Activated effector memory CD4-positive, alpha-beta T cell treated with anti-CD3 and anti-CD28 coated beads, Interleukin-2, amount 50 U/mL, for 16 hours (primary cell): ENCODE measurements around the gene GNAT3.

Experiments used
- DNase-seq: peaks from one replicate; pipeline ENCODE4 v3.0.0-alpha.2; 2020

Gene GNAT3

DNA sequence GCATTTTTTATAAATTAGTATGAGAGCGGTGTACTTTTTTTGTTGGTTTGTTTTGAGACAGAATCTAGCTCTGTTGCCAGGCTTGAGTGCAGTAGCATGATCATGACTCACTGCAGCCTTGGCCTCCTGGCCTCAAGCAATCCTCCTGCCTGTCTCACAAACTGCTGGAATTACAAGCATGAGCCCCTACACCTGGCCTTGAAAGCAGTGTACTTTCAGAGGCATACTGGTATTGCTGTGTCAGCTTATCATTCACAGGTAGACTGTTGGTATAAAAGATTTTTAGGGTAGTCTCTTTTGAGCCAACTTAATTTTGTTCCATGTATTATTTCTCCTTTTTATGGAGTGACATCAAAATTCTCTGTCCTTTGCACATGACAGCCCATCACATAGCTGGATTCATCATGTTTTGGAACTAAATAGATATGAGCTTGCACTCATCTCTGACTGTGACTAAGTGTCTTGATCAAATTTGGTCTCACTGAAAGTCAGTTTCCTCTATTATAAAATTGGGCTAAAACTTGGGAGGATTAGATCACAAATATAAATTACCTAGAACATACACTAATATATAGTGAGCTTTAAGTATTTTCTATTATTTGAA is 12.4 kb downstream of the GNAT3 start:
- no peak for DNase-seq

DNA sequence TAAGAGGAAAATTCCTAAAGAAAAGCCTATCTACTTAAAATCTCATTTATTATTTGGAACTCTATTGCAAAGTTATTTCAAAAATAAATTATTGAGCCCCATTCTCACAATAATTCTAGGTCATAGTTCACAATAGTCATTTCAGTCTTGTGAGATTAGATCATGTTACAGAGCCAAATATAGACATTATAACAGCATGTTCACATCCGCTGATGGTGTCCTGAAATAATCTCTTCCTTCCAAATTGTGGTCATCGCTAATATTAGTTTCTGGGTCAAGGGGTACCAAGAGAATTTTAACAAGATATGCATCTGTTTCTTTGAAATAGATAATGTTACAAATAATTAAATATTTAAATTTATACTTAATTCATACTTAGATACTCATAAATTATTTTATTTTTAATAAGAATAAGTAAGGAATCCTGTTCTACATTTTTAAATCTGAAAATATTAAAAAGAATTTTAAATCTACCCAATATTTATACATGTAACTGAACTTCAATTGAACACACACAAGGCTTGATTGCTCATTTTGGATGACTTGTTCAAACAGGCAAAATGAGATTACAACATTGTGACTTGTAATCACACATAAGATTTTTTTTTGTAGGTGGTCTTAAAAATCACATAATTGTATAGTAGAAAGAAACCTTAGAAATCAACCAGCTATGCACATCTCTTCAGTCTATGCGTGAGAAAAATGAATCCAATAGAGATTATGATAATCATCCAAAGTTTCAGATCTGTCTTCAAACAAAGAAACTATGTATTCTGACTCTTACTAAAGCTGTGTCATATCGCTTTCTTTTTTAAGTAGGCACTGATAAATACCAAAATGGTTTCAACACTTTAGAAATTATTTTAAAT is 13.1 kb downstream of the GNAT3 start:
- DNase-seq = no peak

DNA sequence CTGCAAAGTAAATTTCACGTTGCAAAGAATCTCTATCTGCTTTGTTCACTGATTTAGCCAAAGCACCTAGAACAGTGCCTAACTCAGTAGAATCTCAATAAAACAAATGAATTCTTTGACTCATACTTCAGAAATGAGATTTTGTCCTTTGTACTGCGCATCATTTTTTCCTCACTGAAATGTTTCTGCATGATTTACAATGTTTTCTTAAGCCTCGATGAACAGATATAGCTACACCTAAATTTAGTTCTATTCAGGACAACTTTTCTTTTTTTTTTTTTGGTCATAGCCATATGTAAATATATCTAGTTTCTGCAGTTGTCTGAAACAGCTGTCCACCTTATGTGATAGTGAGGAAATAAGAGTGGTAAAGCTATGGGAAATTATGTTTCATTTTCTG is 15.3 kb downstream of the GNAT3 start:
- no peak for DNase-seq

DNA sequence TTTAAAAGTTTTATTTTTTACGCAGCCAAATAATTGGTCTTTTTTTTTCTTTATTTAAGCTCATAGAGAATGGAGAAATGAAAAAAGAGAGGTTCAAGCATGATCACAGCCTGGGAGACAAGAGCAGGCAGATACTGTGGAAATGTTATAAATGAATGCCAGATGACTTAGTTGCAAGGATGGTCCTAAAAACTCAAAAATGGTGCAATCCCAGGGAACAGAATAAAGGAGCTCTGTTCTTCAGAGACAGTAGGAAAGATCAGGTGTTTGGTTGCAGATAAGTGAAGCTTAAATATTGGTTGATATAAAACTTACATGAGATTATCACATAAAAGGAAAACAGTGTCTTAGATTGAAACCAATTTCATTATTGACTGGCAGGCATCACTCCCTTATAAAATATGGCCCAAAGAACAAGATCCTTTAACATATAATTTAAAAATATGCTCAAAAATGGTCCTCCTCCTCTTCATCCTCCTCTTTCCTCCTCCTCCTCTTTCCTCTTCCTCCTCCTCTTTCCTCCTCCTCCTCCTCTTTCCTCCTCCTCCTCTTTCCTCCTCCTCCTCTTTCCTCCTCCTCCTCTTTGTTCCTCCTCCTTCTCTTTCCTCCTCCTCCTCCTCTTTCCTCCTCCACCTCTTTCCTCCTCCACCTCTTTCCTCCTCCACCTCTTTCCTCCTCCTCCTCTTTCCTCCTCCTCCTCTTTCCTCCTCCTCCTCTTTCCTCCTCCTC is 18.6 kb downstream of the GNAT3 start:
- DNase-seq = no peak

DNA sequence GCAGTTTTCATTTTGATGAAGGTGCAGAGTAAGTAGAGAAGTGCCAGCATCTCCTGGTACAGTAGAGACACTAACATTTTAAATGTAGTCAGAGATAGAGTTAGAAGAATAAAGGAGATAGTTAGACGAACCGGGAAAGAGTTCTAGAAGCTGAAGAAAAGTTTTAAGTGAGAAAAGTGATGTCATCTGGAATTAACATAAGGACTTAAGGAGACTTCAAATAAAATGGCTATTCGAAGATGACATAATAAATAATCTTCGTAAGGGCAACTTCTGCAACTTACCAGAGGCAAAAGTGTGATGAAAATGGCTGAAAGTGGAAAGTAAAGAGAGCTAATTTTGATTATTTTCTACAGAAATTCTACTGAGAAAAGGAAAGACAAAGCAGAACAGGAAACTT is 20.4 kb downstream of the GNAT3 start:
- no peak for DNase-seq

DNA sequence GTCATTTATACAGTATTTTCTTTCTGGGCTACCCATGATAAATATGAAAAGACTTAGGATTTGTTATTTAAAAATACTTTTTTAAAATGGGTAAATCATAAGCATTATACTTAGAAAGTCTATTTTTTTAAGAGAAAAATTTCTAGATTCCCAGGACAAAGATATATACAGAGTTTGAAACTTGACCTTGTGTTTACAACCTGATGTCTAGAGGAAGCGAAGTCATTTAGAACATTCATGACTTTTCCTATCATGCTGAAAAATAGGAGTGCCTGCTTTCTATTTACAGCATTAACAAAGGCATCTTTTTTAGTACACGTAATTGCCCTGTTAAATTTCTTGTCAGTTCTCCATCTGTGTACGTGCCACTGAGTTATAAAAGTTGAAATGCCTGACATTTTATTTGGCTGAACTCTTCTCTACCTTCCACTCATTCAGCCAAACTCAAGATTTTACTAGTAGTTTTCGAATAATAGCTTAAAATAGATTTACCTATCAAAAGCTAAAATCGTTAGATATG is 23.0 kb downstream of the GNAT3 start:
- no peak for DNase-seq

DNA sequence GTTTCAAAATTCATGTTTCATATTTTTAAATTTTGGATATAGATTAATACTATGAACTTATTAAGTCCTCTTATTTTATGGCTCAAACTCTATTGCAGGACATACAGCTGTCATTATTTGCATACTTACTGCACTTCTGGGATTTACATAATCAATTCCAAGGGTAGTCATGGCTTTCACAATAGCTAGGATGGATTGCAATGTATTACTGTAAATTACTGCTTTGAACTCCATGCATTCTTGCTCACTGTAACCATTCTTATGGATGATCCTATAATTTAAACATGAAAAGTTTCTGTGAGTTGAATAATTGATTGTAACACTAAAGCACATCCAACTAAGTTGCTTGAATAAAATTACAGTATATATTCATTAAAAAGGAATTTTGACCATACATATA is 23.5 kb downstream of the GNAT3 start:
- DNase-seq = no peak

DNA sequence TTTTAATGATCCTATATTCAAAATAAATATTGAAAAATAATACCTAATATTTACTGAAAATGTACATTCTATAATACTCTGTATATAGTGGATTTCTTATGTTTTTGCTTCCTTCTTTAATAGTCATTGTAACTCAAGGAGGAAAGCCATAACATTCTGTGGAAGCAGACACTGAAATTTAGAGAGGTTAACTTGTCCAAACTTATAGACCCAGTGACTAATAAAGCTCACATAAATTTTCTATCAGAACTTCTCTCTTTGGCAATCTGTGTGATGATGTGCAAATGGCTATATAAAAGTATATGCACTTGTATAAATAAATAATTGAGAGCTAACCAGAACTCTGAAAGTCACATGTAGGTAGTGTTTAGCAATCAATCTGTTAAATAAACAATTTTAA is 26.1 kb downstream of the GNAT3 start:
- no peak for DNase-seq

DNA sequence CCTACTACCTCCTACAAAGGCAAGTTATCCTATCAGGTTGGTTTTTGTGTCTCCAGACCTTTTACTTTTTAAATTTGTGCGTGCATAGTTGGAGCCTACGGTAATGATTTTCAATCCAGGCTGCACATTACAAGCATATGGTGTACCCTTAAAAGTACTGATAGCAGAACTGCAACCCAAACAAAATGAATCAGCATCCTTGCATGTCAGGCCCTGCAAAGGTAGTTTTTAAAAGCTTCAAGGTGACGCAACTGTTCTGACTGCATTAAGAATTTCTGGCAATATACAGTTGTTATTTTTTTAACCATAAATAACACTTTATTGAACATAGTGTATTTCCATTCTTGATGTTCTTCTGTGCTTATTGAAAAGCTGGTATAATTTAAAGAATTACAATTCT is 28.9 kb downstream of the GNAT3 start:
- no peak for DNase-seq

DNA sequence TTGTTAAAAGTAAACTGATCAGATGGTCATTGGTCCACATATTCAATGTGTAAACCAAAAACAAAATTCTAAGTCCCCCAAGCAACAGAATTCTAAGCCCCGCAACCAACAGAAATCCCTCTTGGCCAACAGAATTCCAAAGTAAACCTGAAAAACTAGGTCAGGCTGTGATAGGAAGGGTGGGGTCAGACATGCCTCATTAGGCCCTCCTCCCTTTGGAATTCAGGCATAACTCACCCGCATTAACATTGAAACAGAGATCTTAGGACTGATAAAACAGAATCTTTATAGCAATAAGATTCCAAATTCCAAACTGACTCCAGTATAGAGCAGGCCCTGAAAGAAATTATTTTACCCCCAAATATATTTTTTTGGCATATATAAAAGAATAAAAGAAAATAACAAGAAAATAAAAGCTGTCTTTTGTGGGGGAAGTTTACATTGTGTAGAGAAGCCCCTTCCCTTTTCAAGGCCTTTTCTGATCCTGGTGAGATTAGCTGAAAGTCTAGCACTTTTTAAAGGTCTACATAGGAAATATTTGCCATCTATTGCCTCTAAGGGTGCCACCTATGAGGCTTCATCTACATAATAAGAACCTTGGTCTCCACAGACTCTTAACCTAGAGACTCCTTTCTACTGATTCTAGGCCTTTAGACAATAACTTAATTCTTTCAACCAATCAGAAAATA is 30.5 kb downstream of the GNAT3 start:
- DNase-seq = no peak

DNA sequence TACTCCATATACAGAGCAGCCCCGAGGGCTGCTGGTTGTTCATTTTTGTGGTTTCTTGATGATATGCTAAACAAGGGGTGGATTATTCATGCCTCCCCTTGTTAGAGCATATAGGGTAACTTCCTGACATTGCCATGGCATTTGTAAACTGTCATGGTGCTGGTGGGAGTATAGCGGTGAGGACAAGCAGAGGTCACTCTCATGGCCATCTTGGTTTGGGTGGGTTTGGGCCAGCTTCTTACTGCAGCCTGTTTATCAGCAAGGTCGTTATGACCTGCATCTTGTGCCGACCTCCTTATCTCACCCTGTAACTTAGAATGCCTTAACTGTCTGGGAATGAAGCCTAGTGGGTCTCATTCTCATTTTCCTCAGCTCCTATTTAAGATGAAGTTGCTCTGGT is 31.3 kb downstream of the GNAT3 start:
- no peak for DNase-seq

DNA sequence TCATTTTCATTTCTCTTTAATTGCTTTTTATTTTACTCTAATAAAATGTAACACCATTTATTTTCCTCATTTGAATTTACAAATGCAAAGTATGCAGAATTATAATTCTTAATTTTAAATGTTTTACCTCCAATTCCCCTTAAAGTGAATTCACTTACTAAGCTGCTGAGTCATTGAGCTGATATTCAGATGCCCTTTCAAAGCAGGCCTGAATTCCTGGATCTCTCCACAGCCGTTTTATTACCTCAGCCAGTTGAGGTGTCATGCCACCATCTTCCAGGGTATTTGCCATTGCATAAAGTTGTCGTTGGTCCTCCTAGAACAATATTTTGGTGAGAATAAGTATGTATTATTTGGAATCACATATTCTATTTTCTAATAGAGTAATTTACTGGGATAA is 33.2 kb downstream of the GNAT3 start:
- no peak for DNase-seq

DNA sequence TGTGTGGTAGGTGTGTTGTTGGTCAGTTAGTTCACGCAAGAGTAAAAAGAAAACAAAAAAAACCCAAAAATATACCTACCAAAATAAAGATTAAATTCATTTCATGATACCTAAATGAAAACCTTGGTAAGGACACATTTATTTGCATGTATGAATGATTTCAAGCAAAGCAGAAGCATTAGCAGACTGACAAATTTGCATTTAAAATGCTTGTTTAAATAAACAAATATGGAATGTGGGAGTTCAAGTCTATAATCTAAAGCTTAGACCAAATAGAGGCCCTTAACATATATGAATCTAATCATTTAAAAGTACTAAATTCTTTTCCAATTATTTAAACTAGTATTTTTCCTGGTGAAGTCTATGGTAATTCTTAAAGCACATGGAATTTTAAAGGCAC is 35.8 kb downstream of the GNAT3 start:
- DNase-seq = no peak

DNA sequence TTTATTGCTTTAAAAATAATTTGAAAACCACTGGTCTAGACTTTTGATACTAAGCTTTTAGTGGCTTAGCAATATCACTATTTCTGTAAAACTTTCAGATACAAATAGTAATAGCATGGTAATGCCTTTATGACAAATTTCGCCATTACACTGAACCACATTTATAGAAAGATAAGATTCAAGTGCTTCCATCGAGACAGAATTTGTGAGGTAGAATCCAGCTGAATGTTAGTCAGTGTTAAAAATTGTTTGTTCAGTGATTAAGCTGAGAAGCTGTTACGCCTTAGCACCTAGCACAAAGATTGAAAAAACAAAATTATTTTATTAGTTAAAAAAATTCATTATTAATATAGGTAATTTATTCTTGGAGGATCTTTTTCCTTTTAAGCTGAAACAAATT is 36.5 kb downstream of the GNAT3 start:
- DNase-seq = no peak

DNA sequence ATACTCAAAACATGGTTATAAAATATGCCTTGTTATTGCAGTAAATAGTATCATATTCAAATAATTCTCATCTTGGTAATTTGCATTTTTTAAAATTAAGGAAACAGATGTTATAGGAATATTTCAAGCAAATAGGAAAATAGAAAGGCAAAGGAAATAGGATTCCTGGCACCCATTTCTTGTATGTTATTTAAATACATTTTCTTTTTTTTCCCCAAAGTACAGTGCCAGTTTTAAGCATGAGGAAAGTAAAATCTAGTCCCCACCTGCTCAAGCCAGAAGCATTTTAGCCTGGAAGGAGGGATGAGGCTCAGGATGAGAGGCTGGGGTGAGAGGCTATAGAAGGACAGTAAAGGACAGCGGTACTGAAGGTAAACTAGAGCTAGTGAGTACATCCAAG is 38.1 kb downstream of the GNAT3 start:
- no peak for DNase-seq

DNA sequence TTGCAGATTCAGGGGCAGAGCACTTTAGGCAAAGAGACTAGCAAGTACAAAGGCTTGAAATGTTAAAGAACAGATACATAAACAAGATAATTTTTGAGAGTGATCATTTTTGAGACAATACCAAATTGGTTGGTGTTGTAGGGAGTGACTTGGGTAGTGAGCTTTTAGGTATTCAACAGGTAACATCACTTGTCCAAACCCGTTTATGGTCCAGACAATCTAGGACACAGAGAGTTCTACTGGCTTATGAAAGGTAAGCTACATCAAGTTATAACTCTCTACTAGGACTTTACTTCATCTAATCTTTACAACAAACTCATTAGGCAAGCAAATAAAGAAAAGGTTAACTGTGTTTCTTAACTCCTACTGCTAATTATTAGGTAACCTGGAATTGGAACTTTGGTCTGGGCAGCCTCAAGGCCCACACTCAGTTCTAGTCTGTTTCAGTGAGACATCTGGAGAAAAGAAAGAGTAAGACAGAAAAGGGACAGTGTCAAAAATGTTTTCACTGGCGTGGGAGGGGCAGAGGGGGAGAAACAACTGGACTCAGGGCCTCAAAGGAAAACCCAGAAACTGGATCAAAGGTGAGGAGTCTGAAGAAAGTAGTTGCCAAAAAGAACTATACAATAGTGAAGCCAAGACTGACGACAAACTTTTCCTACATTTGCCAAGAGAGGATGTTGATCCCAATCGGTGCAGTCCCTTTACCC is 39.2 kb downstream of the GNAT3 start:
- no peak for DNase-seq

DNA sequence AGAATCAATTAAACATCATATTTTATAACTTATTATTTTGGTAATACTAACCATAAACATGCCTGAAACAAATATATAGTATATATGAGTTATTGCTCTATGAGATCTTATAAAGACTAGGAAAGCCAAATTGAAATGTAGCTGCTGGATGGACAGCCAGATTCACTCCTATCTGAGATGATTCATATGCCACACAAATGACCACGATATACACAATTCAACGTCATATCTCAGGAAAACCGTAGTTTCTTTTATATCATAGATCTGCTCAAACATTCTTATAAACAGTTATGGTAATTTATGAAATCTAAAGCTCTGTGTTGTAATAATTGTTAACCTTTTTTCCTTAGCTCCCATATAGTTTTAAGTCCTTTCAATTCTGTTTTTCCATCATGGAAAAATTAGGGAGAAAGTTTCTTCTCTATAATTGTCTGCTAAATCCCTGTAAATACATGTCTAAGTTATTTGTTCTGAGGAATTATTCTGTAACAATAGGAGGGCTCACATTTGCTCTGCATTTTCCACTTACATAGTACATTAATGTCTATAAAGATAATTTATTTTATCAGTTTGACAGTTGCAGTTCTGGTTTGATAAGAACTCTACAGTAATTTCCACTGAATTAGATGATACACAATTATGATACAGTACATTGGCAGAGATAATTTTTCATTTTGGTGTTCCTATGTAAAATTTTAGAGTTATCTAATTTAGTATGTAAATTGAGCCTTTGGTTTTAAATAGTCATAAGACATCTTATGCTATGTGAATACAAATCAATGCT is 42.7 kb downstream of the GNAT3 start:
- no peak for DNase-seq

DNA sequence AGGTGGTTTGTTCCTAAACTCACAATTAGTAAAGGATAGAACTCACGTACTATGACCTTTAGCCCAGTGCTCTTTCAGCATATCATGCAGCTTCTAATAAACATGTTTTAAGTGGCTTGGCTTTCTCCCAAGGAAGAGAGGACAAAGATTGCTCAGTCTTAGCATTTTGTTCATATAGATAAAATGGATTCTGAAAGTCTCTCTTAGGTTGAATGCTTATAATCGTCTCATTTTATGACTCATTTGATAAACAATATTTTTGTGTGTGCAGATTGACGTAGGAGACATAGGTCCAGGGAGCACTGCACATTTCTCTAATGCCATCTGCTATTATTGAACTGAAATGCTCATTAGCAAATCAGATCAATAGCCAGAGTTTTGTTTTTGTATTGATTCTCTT is 44.8 kb downstream of the GNAT3 start:
- no peak for DNase-seq

DNA sequence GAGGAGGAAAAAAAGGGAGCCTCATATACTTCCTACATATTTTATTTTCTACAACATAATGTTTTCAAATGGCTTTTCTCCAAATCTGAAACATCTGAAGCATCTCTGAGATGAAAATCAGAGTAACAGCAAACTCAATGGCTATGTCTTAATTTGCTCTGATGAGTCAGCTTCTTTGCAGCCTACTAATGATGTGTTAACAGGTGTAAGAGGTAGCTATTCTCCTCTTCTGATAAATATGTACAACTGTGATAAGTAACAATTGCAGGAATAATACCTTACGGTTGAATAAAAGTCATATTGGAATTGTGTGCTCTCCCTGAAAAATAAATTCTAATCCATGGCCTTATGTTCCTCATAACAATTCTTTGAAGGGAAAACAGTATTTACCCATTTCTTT is 45.2 kb downstream of the GNAT3 start:
- no peak for DNase-seq

DNA sequence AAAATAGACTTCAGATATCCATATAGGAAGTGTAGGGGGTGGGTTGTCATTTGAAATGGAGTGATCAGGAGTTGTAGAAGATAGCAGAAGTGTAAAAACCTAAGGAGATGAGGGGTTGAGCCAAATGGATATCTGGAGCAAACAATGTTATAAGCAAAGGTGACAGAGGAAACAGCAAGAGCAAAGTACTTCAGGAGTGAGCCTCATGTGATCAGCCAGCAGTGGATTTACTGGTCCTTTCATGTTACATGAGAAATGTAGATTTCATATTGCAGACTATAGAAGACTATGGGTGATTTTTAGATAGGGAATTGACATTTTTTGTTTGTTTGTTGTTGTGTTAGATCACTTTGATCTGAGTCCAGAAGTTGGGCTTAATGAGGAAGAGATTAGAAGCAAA is 47.7 kb downstream of the GNAT3 start:
- DNase-seq = no peak

DNA sequence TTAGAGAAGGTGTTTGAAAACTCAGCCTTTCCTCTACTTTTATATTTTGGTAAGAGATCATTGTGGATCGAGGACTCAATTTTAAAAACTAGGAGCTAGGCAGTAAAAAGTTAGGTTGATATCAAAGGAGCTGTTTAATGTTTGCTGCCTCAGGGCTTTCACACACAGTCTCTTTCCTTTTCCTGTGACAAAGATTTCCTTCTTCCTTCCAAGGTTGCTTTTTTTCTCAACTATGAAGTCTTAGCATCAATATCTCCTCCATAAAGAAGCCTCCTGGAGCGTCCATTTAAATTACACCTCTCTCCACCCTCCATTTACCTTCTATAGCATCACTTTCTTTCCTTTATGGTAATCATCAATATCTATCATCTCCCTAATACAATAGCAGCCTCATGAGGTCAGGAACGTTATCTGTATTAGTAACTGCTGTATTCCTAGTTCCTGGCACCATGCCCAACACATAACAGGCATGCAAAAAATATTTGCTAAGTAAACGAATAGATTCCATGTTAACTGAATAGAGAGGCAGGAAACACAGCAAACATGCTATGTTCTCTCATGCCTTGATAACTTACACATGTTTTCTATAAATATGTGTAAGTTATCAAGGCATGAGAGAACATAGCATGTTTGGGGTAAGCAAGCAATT is 48.5 kb downstream of the GNAT3 start:
- DNase-seq = no peak
